ENCODE results near the gene HS6ST3.

GRCh38 chr13:96824140-96824539 is 734.2 kb downstream of the HS6ST3 start:
- TF ChIP-seq CTCF (IDR thresholded peaks at IDR 0.05; ENCODE audit: low read length) (no peak), EZH2 (IDR thresholded peaks at IDR 0.05; ENCODE audit: borderline replicate concordance, low read length) (no peak)

Data from OCI-LY1 (cell line).